ENCODE data around the gene CEACAM1. TPM values are rescaled to one million over a fixed set of nuclear protein-coding genes. Genes with fewer than 3 reads are reported as not detected.

The CEACAM1 gene
- total RNA-seq, 1 donor = not detected

DNA sequence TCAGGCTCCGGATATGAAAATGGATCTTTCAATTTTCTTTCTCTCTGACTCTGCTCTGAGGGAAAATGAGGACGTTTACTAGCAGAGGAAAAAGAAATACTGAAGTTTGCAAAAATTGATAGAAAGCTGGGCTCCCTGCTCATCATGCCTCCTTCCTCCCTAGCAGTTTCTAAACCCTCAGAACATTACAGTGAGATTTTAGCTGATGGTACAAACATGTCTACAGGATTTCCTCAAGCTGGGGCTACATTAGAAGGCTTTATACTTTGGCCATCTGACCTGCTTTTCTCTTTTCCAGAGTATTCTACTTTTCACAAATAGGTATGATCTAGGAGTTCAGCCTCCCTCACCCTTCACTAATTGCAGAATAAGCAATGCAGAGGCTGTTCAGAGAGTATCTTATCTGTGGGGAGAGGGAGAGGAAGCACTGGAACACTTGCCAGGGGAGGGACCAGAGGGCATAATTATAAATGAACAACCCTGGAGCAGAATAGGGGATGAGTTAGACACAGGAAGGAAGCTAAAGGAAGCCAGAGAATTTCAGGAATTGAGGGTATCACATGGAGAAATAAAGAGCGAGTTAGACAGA, 30.0 kb downstream of the CEACAM1 start:
- Histone ChIP-seq H4K20me1 (ENCODE audit: insufficient read depth, low read length) (no peaks in the 10 kb centered on the region), H3K27me3 (ENCODE audit: insufficient read depth, low read length) (peaks cover 14% of the 10 kb centered on the region), H3K79me2 (ENCODE audit: insufficient read depth, low read length) (no peaks in the 10 kb centered on the region), H2AFZ (ENCODE audit: low read length) (no peak overlapping the region), H3K9me3 (ENCODE audit: low read depth, low read length) (no peaks in the 10 kb centered on the region), H3K27ac (ENCODE audit: low read depth, low read length) (no peak overlapping the region), H3K36me3 (ENCODE audit: insufficient read depth, low read length) (no peaks in the 10 kb centered on the region), H3K4me1 (ENCODE audit: insufficient read depth, low read length) (no peaks in the 10 kb centered on the region), H3K4me3 (ENCODE audit: insufficient read depth, low read length) (no peak overlapping the region), H3K4me2 (ENCODE audit: insufficient read depth, low read length) (no peak overlapping the region)
- TF ChIP-seq CTCF (IDR thresholded peaks at IDR 0.05; ENCODE audit: extremely low read depth, low read depth, low read length) = no peak
- DNase-seq (ENCODE audit: insufficient read length, low spot score, missing footprints) = no peak

DNA sequence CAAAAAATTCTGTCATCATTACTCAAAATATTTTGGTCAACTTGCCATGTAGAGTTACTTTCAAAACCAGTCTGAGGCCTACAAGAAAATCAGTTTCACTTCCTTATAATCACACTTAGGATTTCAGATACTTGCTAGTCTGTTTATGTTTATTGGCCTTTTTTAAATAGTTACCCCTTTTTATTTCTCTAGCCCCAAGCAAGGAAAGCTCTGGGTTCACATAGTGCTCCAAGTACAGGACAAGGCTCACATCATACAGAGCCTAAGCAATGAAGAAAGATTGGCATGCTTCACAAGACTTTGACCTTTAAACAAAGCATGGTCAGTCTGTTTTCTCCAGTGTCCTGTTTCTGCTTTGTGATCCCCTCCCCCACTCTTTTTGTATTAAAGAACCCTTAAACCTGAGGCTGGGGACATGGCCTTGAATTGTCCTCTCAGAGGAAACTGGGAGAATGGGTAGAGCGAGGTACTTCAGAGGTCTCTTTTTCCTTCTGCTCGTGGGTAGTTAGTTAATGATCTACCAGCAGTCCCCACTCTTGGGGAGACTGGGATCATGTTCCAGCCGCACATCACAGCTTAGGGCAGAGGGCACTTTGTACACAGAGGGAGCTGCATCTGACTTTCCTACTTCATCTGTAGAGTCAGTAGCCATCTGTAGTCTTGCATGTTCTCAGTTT, 30.7 kb downstream of the CEACAM1 start:
- Histone ChIP-seq H3K4me2 (ENCODE audit: insufficient read depth, low read length) (no peak overlapping the region), H3K27me3 (ENCODE audit: insufficient read depth, low read length) (peaks cover 14% of the 10 kb centered on the region), H3K9me3 (ENCODE audit: low read depth, low read length) (no peaks in the 10 kb centered on the region), H3K4me3 (ENCODE audit: insufficient read depth, low read length) (no peak overlapping the region), H3K79me2 (ENCODE audit: insufficient read depth, low read length) (no peaks in the 10 kb centered on the region), H2AFZ (ENCODE audit: low read length) (no peak overlapping the region), H3K4me1 (ENCODE audit: insufficient read depth, low read length) (no peaks in the 10 kb centered on the region), H4K20me1 (ENCODE audit: insufficient read depth, low read length) (no peaks in the 10 kb centered on the region), H3K36me3 (ENCODE audit: insufficient read depth, low read length) (no peaks in the 10 kb centered on the region), H3K27ac (ENCODE audit: low read depth, low read length) (no peak overlapping the region)
- no peak for DNase-seq (ENCODE audit: insufficient read length, low spot score, missing footprints)
- TF ChIP-seq CTCF (IDR thresholded peaks at IDR 0.05; ENCODE audit: extremely low read depth, low read depth, low read length) = no peak

DNA sequence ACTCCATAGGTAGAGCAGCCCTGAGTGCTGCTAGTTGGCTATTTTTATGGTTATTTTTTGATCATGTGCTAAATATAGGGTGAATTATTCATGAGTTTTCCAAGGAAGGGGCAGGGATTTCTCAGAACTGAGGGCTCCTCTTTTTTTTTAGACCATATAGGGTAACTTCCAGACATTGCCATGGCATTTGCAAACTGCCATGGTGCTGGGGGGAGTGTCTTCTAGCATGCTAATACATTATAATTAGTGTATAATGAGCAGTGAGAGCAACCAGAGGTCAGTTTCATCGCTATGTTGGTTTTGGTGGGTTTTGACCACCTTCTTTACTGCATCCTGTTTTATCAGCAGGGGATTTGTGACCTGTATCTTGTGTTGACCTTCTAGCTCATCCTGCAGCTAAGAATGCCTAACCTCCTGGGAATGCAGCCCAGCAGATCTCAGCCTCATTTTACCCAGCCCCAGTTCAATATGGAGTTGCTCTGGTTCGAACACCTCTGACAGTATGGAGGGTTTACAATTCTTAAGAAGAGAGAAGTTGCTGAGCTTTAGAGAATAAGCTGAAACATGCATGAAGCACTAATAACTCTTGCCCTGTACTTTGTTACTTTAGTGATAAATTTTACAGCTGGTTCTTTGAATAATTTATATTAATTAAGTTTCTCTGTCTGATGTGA, 31.7 kb downstream of the CEACAM1 start:
- Histone ChIP-seq H3K4me3 (ENCODE audit: insufficient read depth, low read length) (no peak overlapping the region), H3K9me3 (ENCODE audit: low read depth, low read length) (no peaks in the 10 kb centered on the region), H3K27ac (ENCODE audit: low read depth, low read length) (no peak overlapping the region), H3K27me3 (ENCODE audit: insufficient read depth, low read length) (peaks cover 14% of the 10 kb centered on the region), H3K4me1 (ENCODE audit: insufficient read depth, low read length) (no peaks in the 10 kb centered on the region), H2AFZ (ENCODE audit: low read length) (no peak overlapping the region), H4K20me1 (ENCODE audit: insufficient read depth, low read length) (no peaks in the 10 kb centered on the region), H3K4me2 (ENCODE audit: insufficient read depth, low read length) (no peak overlapping the region), H3K79me2 (ENCODE audit: insufficient read depth, low read length) (no peaks in the 10 kb centered on the region), H3K36me3 (ENCODE audit: insufficient read depth, low read length) (no peaks in the 10 kb centered on the region)
- no peak for DNase-seq (ENCODE audit: insufficient read length, low spot score, missing footprints)
- TF ChIP-seq CTCF (IDR thresholded peaks at IDR 0.05; ENCODE audit: extremely low read depth, low read depth, low read length) = no peak

DNA sequence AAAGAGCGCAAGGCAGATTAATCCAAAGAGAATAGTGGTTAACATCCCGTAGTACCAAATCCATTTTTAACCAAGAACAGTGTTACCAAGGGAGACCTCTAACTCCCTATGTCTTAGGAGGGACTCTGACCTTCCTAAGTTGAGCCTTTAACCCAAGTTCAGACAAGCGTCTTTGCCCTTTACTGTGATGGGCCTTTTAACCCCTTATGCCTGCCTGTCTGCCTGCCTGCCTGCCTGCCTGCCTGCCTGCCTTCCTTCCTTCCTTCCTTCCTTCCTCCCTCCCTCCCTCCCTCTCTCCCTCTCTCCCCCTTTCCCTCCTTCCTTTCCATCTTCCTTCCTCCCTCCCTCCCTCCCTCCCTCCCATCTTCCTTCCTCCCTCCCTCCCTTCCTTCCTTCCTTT, 32.6 kb downstream of the CEACAM1 start:
- DNase-seq (ENCODE audit: insufficient read length, low spot score, missing footprints) = no peak
- Histone ChIP-seq H3K4me1 (ENCODE audit: insufficient read depth, low read length) (no peaks in the 10 kb centered on the region), H3K79me2 (ENCODE audit: insufficient read depth, low read length) (no peaks in the 10 kb centered on the region), H3K27ac (ENCODE audit: low read depth, low read length) (no peak overlapping the region), H4K20me1 (ENCODE audit: insufficient read depth, low read length) (no peaks in the 10 kb centered on the region), H3K4me3 (ENCODE audit: insufficient read depth, low read length) (no peak overlapping the region), H3K27me3 (ENCODE audit: insufficient read depth, low read length) (peaks cover 14% of the 10 kb centered on the region), H3K4me2 (ENCODE audit: insufficient read depth, low read length) (no peak overlapping the region), H2AFZ (ENCODE audit: low read length) (no peak overlapping the region), H3K9me3 (ENCODE audit: low read depth, low read length) (no peaks in the 10 kb centered on the region), H3K36me3 (ENCODE audit: insufficient read depth, low read length) (no peaks in the 10 kb centered on the region)
- TF ChIP-seq CTCF (IDR thresholded peaks at IDR 0.05; ENCODE audit: extremely low read depth, low read depth, low read length) = no peak
